Skeletal muscle satellite cell (primary cell): ENCODE results near the gene NFE2L2.
A peak's percentile ranks its signal among the peaks of the same experiment; 100 is the strongest.
"Not testable (repeated sequence)": the region's sequence is repeated elsewhere in the genome, so short reads cannot be mapped to it uniquely, and the experiment has no call there.

Experiments
- H3K27me3 ChIP-seq: 2 replicates; pipeline ENCODE4 v1.7.0; 2013; ENCODE audit warnings: low read length; ENCODE audit not compliant: control insufficient read depth, insufficient read depth
- H3K36me3 ChIP-seq: 2 replicates; pipeline ENCODE4 v1.7.0; 2013; ENCODE audit warnings: mild to moderate bottlenecking, control low read depth, low read length; ENCODE audit not compliant: insufficient read depth
- H3K4me1 ChIP-seq: 2 replicates; pipeline ENCODE4 v1.7.0; 2013; ENCODE audit warnings: low read length; ENCODE audit not compliant: control insufficient read depth, insufficient read depth
- H3K4me2 ChIP-seq: 2 replicates; pipeline ENCODE4 v1.7.0; 2013; ENCODE audit warnings: mild to moderate bottlenecking, low read length
- H3K4me3 ChIP-seq: 2 replicates; pipeline ENCODE4 v1.7.0; 2013; ENCODE audit warnings: low read length
- H3K9ac ChIP-seq: 2 replicates; pipeline ENCODE4 v1.7.0; 2013; ENCODE audit warnings: mild to moderate bottlenecking, low read depth, low read length, moderate library complexity
- H3K9me3 ChIP-seq: replicated peaks from 2 replicates; pipeline ENCODE4 v1.7.0; 2013; ENCODE audit warnings: mild to moderate bottlenecking, control low read depth, low read length

Gene NFE2L2

DNA sequence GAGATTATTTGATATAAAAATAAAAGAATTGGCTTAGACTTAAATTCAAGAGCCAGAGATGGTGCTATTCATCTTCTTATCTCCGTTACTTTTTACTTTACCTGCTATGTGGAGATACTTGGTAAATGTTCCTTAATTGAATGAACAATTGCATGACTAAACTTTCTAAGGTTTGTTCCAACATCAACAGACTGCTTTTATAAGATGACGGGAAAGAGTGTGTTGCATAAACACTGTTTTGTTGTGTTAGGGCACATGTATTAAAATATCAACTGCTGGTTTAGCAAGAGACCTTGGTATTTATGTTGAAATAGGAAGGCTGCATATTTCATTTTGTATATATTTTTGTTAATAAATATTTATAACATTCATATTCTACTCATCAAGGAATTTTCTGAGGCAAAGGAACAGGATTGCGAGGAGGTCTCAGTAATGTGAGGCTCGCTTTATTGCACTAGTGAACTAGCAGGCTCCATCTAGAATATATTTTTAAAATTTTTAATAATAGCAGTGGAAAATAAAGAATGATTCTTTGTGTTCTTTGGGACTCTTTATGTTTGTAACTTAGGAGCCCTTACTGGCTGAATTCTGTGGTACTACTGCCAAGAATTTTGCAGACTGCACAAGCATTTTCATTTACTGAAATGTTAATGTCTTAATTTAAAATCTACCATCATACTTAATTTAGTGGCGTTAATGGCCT lies 10.7 kb upstream of the NFE2L2 start:
- no peaks in the 10 kb centered on the region for H3K36me3 ChIP-seq
- no peaks in the 10 kb centered on the region for H3K27me3 ChIP-seq
- H3K4me1 ChIP-seq: peaks cover 32% of the 10 kb centered on the region
- H3K4me2 ChIP-seq: peak overlapping the region; percentile 71
- H3K9ac ChIP-seq: peak overlapping the region; percentile 19
- no peaks in the 10 kb centered on the region for H3K9me3 ChIP-seq
- H3K4me3 ChIP-seq: peak overlapping the region; percentile 17

GRCh38 chr2:177273408-177273807 lies 8.9 kb upstream of the NFE2L2 start:
- Histone ChIP-seq H3K4me3 (no peak overlapping the region), H3K9ac (no peak overlapping the region), H3K9me3 (no peaks in the 10 kb centered on the region), H3K4me2 (peak overlapping the region; percentile 38), H3K27me3 (no peaks in the 10 kb centered on the region), H3K4me1 (peaks cover 32% of the 10 kb centered on the region), H3K36me3 (no peaks in the 10 kb centered on the region)

DNA sequence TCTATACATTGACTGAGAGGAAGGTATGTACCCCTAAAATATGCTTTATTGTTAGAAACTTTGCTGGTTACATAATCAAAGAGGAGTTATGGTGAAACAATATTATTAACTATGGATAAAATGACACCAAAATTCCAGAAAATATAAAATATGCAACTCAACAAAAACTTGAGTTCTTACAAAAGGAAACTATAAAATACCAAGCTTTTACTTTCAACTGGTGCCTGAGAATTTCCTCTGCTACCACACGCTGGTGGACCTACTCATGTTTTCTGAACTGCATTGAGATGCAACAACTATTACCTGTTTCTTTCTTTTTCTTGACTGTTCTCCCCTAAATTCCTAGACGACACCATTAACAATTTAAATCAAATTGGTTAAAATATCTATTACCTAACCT lies 8.2 kb upstream of the NFE2L2 start:
- Histone ChIP-seq H3K4me2 (no peak overlapping the region), H3K27me3 (no peaks in the 10 kb centered on the region), H3K9me3 (no peaks in the 10 kb centered on the region), H3K4me1 (peaks cover 32% of the 10 kb centered on the region), H3K36me3 (no peaks in the 10 kb centered on the region), H3K4me3 (no peak overlapping the region), H3K9ac (no peak overlapping the region)

DNA sequence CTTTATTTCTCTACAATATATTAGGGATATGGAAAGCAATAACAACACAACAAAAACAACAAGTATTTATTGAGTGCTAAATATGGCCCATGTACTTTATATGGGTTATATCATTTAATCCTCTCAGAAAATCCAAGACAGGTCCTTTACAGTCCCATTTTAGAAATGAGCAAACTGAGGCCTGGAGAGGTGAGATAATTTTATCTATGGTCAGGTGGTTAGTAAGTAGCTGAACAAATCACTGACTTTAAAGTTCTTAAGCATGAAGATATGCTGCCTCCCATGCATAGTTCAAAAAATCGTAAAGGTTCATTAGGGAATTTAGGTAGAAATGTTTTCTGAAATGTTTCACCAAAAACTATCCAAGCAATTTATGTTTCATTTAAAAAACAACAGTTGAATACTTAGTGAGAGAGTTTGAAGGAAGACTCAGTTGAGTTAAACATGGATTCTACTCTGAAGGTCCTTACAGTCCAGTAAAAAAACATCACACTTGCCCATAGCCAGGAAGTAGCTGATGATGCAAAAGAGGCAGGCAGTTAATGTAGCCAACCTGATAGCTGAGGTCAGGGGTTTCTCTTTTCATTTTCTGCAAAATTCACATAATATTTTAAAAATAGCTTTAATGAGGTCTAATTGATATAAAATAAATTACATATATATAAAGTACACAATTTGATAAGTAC lies 7.6 kb upstream of the NFE2L2 start:
- H3K9ac ChIP-seq: no peak overlapping the region
- H3K4me1 ChIP-seq: peaks cover 32% of the 10 kb centered on the region
- no peaks in the 10 kb centered on the region for H3K27me3 ChIP-seq
- no peaks in the 10 kb centered on the region for H3K9me3 ChIP-seq
- no peaks in the 10 kb centered on the region for H3K36me3 ChIP-seq
- no peak overlapping the region for H3K4me2 ChIP-seq
- no peak overlapping the region for H3K4me3 ChIP-seq

- Histone ChIP-seq H3K4me2 (no peak overlapping the region), H3K27me3 (no peaks in the 10 kb centered on the region), H3K9me3 (no peaks in the 10 kb centered on the region), H3K9ac (no peak overlapping the region), H3K4me3 (no peak overlapping the region), H3K36me3 (no peaks in the 10 kb centered on the region), H3K4me1 (peaks cover 41% of the 10 kb centered on the region)
Measured at GRCh38 chr2:177270531-177270930, 6.0 kb upstream of the NFE2L2 start.

GRCh38 chr2:177268901-177269300 lies 4.4 kb upstream of the NFE2L2 start:
- Histone ChIP-seq H3K9me3 (no peaks in the 10 kb centered on the region), H3K36me3 (no peaks in the 10 kb centered on the region), H3K4me1 (peaks cover 34% of the 10 kb centered on the region), H3K9ac (no peak overlapping the region), H3K4me2 (no peak overlapping the region), H3K27me3 (no peaks in the 10 kb centered on the region), H3K4me3 (no peak overlapping the region)

- Histone ChIP-seq H3K9ac (no peak overlapping the region), H3K4me3 (no peak overlapping the region), H3K27me3 (no peaks in the 10 kb centered on the region), H3K4me1 (peaks cover 28% of the 10 kb centered on the region), H3K4me2 (no peak overlapping the region), H3K36me3 (no peaks in the 10 kb centered on the region), H3K9me3 (no peaks in the 10 kb centered on the region)
Measured at GRCh38 chr2:177268187-177268871, 3.8 kb upstream of the NFE2L2 start.

DNA sequence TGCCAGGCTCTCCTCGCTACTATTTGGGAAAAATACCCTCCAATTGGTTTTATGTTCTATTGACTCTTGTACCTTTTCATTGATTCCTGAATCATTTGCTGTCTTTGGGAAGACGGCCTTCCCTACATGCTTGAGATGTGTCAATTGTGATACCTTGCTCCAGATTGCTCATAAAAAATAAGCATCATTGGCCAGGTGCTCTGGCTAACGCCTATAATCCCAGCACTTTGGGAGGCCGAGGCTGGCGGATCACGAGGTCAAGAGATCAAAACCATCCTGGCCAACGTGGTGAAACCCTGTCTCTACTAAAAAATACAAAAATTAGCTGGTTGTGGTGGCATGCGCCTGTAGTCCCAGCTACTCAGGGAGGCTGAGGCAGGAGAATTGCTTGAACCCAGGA lies 2.4 kb upstream of the NFE2L2 start:
- not testable (repeated sequence) for H3K4me3 ChIP-seq, H3K27me3 ChIP-seq, H3K9me3 ChIP-seq, H3K9ac ChIP-seq, H3K36me3 ChIP-seq
- H3K4me2 ChIP-seq: peak overlapping the region; percentile 99
- peaks cover 19% of the 10 kb centered on the region for H3K4me1 ChIP-seq

DNA sequence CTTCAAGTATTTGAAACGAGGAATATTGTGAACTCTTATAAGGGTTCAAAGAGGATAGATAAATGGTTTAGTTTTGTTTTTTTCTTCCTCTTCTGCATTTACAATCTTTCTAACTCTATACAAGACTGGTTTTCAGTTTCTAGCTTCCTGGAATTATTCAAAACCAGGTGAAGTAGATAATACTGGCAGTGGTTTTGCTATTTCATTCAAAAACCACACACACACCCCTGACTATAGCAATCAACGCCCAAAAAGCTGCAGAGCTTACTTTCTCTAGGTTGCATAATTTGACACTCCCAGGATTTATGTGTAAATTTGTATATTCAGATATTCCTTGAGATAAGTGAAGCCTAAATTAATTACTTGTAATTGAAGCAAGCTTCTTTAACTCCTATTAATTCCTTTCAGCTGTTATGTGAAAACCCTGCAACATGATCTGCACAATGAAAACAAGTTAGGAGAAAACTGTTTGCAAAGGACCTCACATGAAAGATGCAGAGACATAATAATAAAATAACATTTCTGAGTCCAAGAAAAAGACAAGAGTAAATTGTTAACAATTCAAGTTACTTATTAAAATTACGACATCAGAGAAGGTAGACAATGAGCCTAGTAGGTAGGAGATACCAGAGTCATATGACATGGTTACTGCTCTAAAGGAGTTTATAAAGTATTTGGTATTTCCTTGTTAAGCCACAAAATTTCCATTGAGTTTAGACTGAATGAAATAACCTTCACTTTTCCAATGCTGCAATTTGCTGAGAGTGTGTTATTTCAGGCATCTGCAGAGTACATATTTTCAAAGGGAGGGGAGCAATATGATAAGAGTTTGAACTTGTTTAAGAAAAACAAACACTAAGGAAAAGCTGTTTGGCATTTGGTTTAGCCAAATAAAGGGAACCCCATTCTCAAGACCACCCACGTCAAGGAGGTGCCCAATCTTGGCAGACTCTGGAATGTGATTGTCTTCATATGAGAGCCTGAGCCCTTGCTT lies 1.6 kb upstream of the NFE2L2 start:
- Histone ChIP-seq H3K9ac (peak overlapping the region; percentile 98), H3K4me3 (peak overlapping the region; percentile 89), H3K36me3 (no peaks in the 10 kb centered on the region), H3K4me1 (peaks cover 25% of the 10 kb centered on the region), H3K9me3 (no peaks in the 10 kb centered on the region), H3K27me3 (no peaks in the 10 kb centered on the region), H3K4me2 (peak overlapping the region; percentile 99)

- peaks cover 35% of the 10 kb centered on the region for H3K4me1 ChIP-seq
Measured at GRCh38 chr2:177264209-177264692, 276 bp downstream of the NFE2L2 start.

More at GRCh38 chr2:177264209-177264692, 276 bp downstream of the NFE2L2 start:
- Histone ChIP-seq H3K36me3 (no peaks in the 10 kb centered on the region), H3K4me2 (peak overlapping the region; percentile 99), H3K9ac (peak overlapping the region; percentile 98), H3K9me3 (no peaks in the 10 kb centered on the region), H3K27me3 (no peaks in the 10 kb centered on the region), H3K4me3 (peak overlapping the region; percentile 89)
